Activated gamma-delta T cell treated with anti-CD3 and anti-CD28 coated beads, Interleukin-2, amount 50 U/mL, for 16 hours (primary cell): Measurements from ENCODE around the gene POLR3A.

Source experiments
- DNase-seq: peaks from one replicate; pipeline ENCODE4 v3.0.0-alpha.2; 2020; ENCODE audit warnings: low read depth

The POLR3A gene

DNA sequence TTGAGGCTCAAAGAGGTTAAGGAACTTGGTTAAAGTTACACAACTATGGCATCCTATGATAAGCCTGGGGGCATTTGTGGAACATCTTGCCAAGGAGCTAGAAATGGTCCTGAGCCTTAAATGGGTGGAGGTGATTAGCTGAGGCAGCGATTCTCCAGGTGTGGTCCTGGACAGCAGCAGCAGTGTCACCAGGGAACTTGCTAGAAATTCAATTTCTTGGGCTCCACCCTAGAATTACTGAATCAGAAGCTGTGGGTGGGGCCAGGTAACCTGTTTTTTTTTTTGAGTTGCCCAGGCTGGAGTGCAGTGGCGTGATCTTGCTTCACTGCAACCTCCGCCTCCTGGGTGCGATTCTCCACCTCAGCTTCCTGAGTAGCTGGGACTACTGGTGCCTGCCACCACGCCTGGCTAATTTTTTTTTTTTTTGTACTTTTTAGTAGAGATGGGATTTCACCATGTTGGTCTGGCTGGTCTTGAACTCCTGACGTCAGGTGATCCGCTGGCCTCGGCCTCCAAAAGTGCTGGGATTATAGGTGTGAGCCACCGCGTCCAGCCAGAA is 17.5 kb upstream of the POLR3A start:
- DNase-seq, result no peak

- DNase-seq, result no peak
Measured at GRCh38 chr10:78045856-78046255, 16.5 kb upstream of the POLR3A start.

DNA sequence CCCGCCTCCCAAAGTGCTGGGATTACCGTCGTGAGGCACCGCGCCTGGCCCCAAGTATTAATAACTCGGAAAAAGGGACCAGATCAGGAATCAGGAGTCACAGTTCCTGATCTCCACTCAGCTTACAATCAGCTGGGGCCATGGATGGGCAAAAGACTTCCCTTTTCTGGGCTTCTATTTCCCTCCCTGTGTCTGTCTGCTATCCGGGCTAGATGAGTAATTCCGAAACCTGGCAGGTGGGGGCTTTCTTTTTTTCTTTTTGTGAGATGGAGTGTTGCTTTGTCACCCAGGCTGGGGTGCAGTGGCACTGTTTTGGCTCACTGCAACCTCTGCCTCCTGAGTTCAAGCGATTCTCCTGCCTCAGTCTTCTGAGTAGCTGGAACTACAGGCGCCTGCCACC is 15.9 kb upstream of the POLR3A start:
- no peak for DNase-seq

- no peak for DNase-seq
Measured at GRCh38 chr10:78044699-78045098, 15.4 kb upstream of the POLR3A start.

GRCh38 chr10:78044179-78044578 is 14.9 kb upstream of the POLR3A start:
- DNase-seq, result no peak

- no peak for DNase-seq
Measured at GRCh38 chr10:78042752-78043104, 13.4 kb upstream of the POLR3A start.

DNA sequence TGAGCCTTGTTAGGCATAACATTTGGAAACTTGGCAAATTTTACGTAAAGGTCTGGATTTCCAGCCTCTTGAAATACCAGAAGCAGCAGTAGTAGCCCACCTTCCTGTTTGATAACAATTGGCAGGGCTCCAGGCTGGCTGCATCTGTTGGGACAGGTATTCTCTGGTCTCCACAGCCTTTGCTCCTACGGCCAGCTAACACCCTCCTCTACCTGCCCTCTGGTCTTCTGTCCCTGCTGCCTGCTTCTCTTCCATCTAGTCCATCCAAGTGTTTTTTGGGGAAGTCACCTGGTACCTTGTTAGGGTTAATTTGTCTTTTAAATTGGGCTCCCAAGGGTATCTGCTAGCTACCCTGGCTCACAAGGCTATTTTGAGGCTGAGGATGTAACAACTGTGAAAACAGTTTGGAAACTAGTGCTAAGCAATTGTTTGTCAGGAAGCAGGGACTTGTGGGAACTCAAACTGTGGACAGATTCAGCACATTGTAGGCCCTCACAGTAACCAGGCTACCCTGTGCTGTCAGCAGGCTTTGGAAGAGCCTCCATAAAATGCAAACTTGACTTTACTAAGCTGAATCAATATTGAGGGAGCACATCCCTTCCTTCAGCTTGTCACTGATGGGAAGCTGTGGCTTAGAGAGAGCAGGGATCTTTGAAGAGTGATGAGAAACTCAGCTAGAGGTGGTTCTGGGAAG is 12.9 kb upstream of the POLR3A start:
- DNase-seq, result no peak

- no peak for DNase-seq
Measured at GRCh38 chr10:78041170-78042057, 12.1 kb upstream of the POLR3A start.

- no peak for DNase-seq
Measured at GRCh38 chr10:78039743-78040142, 10.4 kb upstream of the POLR3A start.

DNA sequence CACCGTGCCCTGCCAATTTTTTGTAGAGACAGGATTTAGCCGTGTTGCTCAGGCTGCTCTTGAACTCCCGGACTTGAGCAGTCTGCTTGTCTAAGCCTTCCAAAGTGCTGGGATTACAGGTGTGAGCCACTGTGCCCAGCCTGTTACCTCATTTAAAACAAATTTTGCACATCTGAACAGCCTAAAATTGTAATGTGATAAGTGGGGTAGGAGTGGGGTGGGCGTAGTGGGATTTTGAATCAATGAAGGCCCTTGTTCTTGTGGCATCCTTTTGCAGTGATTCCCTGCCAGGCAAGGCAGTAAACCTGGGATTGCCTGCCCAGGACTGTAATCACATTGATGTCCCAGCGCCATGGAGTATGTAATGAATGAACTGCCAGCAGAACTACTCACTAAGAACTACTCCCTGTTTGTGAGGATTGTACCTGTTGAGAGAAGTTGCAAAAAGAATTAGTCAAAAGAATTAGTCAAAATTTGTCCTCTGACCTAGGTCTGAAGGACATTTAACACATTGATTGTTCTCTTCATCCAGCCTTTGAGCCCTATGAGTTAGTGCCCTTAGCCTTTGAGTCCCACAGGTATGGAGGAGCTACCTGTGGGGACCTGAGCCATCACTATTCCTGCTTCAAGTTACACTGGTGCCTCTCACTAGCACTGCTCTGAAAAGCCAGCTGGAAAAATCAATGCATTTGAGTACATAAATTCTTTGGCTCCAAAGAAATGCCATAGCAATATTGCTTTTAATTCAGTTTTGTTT is 9.7 kb upstream of the POLR3A start:
- DNase-seq, result no peak

DNA sequence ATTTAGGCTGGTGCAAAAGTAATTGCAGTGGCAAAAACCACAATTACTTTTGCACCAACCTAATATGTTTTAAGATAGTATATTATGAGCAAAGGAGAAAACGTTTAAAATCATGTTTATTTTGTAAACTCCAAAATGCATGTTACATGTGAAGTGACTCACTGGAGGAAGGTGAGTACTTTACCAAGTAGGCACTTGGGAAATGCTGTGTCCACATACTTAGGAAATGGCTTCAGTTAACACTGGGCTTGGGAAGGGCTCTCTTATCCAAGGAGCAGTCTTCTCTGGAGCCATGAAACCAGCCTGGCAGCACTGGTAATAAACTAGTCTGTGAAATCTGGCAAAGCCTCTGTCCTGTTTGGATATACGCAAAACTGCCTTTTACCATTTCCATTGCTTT is 8.8 kb upstream of the POLR3A start:
- DNase-seq, result no peak

GRCh38 chr10:78035933-78036583 is 6.7 kb upstream of the POLR3A start:
- DNase-seq, result no peak

GRCh38 chr10:78035437-78035836 is 6.1 kb upstream of the POLR3A start:
- no peak for DNase-seq

DNA sequence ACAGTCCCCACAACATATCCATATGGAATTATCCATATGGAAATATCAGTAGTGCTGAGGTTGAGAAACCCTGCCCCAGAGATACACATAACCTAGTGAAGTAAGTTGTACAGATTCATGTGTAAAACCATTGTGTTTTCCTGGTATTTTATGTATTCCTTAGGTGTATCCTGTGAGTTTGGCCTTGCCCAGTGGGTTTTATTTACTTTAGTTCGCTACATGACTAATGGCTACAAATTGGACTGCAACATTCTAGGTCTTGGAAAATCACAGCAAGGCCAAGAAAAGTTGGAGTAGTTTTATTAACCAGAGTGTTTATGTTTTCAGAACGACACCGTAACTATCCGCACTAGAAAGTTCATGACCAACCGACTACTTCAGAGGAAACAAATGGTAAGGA is 5.7 kb upstream of the POLR3A start:
- no peak for DNase-seq

GRCh38 chr10:78033637-78034470 is 4.5 kb upstream of the POLR3A start, which contains the start of gene RPS24:
Gene RPS24, plus strand, starts transcription at chr10:78033863. Its CDS starts 39 bp downstream, at chr10:78033902.
- peak; percentile 90 for DNase-seq

DNA sequence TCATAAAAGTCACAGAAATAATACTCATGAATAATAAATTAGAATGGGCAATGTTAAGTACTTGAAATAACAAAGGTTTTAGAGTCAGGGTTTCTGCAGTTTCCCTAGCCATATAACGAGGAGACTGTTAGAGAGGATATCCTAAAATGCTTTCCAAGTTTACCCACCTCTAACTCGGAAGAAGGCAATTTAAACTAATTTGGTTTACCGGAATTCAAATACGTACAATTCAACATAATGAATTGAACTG is 4.0 kb upstream of the POLR3A start:
- no peak for DNase-seq

DNA sequence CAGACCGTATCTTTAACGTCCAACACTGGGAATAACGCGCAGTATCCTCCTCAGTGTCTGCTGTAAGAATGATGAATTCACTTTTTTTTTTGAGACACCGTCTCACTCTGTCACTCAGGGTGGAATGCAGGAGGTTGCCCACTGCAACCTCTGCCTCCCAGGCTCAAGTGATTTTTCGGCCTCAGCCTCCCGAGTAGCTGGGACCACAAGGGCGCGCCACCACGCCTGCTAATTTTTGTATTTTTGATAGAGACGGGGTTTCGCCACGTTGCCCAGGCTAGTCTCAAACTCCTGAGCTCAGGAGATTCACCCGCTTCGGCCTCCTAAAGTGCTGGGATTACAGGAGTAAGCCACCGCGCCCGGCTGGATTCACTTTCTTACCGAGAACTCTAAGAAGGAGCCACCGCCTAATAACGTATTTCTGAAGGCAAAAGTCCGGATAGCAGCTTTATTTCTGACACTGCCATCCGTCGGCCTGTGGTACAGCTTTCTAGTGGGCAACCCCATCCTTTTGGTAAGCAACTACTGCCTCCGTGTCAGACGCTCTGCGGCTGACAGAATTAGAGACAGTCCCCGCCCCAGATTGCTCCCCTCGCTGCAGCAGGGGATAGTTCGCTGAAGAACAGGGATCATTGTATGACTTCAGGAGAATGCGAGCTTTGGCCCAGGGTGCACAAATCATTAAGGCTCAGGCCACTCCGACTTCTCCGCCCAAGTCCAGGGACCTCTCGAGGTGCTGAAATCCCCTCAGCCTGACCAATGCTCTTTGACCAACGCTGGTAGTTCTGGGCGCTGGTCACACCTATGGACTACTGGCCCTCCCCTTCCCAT is 662 bp downstream of the POLR3A start:
- DNase-seq, result peak; percentile 9

GRCh38 chr10:78025685-78026364 is 3.5 kb downstream of the POLR3A start:
- no peak for DNase-seq

DNA sequence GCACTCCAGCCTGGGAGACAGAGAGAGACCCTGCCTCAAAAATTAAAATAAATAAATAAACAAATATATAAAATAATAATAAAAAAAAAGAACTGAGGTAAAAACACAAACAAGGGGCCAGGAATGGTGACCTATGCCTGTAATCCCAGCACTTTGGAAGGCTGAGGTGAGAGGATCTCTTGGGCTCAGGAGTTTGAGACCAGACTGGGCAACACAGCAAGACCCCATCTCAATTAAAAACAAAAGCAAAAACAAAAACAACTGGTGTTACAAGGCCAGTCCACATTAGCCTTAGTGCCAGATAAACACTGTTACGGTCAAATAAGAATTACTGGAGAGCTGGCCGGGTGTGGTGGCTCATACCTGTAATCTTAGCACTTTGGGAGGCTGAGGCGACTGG is 5.6 kb downstream of the POLR3A start:
- DNase-seq, result no peak

- DNase-seq, result no peak
Measured at GRCh38 chr10:78021201-78021600, 8.1 kb downstream of the POLR3A start.
